Astrocyte of the cerebellum (primary cell): ENCODE results near the gene TMEM266.

Experiments used
- DNase-seq: peaks from one replicate; pipeline ENCODE4 v3.0.0-alpha.2; 2011; ENCODE audit warnings: low read depth
- H3K4me3 ChIP-seq: 2 replicates; pipeline ENCODE4 v1.5.1; 2011; ENCODE audit warnings: mild to moderate bottlenecking, low read depth, low read length, moderate library complexity
- in situ Hi-C: cut with HindIII; loops from 2 replicates; pipeline ENCODE4 v1.10.0; 2017; ENCODE audit warnings: low sequenced_read_pairs
- TF ChIP-seq, protein P1 (sequence below): IDR thresholded peaks from 2 replicates; pipeline ENCODE4 v1.5.1; 2012; ENCODE audit warnings: low read length, low read depth, moderate library complexity, mild to moderate bottlenecking; ENCODE audit errors: missing control alignments

TMEM266 gene

DNA sequence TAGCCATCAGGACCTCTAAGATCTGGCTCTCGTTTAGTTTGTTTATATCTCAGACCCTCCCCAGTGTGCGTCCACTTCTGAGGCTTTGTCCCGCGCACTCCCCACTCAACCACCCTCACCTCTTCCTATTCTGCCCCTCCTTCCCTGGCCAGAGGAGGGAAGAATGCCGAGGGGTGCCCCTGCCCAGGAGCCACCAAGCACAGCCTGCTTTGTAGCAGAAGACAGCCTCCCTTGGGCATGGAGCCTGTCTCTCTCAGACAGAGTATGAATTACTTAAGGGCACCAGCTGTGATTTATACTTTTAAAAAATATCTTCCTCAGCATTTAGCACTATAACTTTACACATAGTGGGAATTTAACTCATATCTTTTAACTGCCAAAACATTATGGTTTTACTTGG lies 6.0 kb downstream of the TMEM266 start:
- no peak overlapping the region for H3K4me3 ChIP-seq
- no peak for DNase-seq
- TF ChIP-seq, protein P1, sequence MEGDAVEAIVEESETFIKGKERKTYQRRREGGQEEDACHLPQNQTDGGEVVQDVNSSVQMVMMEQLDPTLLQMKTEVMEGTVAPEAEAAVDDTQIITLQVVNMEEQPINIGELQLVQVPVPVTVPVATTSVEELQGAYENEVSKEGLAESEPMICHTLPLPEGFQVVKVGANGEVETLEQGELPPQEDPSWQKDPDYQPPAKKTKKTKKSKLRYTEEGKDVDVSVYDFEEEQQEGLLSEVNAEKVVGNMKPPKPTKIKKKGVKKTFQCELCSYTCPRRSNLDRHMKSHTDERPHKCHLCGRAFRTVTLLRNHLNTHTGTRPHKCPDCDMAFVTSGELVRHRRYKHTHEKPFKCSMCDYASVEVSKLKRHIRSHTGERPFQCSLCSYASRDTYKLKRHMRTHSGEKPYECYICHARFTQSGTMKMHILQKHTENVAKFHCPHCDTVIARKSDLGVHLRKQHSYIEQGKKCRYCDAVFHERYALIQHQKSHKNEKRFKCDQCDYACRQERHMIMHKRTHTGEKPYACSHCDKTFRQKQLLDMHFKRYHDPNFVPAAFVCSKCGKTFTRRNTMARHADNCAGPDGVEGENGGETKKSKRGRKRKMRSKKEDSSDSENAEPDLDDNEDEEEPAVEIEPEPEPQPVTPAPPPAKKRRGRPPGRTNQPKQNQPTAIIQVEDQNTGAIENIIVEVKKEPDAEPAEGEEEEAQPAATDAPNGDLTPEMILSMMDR = no peak
- in situ Hi-C loops = no loop called here

DNA sequence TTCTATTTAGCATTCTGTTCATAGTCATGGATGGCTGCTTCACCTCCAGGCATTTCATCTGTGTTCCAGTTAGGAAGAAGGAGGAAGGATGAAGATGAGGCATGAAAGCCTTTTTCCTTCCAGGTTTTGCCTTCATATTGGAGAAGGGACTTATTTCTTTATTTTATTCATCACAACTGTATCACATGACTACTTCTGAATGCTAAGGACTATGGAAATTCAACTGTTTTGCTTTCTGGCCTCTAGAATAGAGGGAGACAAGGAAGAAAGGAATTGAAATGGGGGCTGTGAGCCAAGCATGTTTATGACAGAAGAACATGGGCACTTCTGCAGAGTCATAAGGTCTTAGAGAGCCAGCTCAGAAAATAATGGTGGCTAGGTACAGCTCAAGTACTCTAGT lies 10.4 kb downstream of the TMEM266 start:
- in situ Hi-C loops = no loop called here
- TF ChIP-seq, protein P1 = no peak
- DNase-seq = no peak
- H3K4me3 ChIP-seq = no peak overlapping the region

DNA sequence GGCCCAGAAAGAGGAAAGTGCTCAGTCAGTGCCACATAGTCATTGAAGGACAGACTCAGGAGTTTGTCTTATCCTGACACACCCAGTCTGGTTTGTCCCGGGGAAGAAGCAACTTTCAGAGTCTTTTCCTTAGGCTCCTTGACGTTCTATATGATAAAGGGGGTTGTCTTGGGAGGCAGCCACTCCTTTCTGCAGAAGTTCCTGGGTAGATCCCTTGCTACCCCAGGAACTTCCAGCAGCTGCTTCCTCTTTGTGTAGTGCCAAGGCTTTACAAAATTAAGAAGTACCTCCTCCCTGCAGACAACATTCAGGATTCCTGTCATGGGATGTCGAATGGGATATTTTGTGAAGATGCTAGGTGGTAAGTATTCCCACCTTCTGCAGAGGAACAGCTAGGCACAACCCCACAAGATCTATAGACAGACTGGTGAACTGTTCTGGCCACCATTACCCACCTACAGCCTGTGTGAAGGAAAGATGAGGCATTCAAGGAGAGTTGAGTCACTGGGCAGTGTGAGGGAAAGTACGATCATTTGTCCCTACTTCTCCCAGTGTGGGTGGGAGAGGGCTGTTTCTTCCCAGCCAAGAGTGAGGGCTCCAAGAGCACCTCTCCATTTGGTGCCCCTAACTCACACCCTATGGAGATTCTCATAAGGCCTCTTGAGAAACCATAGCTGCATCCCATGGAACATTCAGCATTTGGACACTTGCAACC lies 11.3 kb downstream of the TMEM266 start:
- TF ChIP-seq, protein P1 = no peak
- in situ Hi-C loops = no loop called here
- DNase-seq = no peak
- H3K4me3 ChIP-seq = no peak overlapping the region

DNA sequence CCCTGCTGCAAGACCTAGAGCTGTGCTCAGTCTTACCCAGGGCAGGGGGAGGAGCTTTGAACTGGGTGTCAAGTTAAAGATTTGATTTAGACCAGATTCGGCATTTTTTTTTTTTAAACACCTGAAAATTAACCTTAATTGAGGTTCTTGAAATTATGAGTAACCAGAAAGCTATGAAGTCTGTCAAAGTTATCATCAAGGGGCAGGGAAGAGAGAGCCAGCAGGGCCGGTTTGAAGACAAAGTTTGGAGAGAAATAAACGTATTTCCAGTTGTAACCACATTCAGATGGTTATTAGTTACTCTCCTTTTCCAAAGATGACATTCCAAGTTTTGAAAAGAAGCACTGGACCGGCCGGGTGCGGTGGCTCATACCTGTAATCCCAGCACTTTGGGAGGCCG lies 12.0 kb downstream of the TMEM266 start:
- no peak overlapping the region for H3K4me3 ChIP-seq
- in situ Hi-C loops = no loop called here
- TF ChIP-seq, protein P1 = no peak
- DNase-seq = no peak

DNA sequence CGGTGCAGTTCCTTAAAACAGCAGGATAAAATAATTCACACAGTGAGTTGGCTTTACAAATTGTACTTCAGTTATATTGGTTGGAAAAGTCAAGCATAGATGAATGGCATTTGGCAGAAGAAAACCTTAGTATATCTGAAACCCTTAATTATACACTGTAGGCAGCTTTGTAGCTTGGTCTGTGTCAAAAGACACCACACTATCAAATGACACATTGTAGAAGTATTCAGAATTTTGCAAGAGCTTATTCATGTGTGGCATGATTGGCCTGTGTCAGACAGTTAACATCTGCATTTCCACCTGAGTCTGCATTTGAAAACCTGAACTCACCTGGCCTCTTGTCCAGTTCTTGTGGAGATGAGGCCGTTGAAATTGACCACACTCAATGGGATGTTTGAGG lies 13.8 kb downstream of the TMEM266 start:
- in situ Hi-C loops = no loop called here

DNA sequence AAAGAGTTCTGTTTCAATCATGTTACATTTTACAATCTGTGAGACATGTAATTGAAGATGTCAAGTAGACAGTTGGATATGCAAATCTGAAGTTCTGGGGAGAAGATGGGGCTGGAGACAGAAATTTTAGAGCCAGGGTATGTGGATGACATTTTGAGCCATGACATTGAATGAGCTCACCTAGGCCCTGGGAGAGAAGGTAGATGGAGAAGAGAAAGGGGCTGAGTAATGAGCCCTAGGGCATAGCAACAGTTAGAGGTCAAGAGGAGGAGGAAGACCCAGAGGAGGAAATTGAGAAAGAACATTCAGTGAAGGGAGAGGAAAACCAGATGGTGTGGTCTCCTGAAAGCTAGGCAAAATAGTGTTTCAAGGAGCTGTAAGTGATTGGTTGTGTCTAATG lies 15.3 kb downstream of the TMEM266 start:
- in situ Hi-C loops = no loop called here
- no peak for DNase-seq
- H3K4me3 ChIP-seq = no peak overlapping the region
- TF ChIP-seq, protein P1 = no peak

More for the DNA sequence above, 13.8 kb downstream of the TMEM266 start:
- H3K4me3 ChIP-seq = no peak overlapping the region
- no peak for DNase-seq
- TF ChIP-seq, protein P1 = no peak
